ENCODE results near the gene EFNA3. TPM values are rescaled to one million over a fixed set of nuclear protein-coding genes. Genes with fewer than 3 reads are reported as not detected.

EFNA3 gene
- total RNA-seq, 1 experiment from 2014 or later = 12.5 TPM

DNA sequence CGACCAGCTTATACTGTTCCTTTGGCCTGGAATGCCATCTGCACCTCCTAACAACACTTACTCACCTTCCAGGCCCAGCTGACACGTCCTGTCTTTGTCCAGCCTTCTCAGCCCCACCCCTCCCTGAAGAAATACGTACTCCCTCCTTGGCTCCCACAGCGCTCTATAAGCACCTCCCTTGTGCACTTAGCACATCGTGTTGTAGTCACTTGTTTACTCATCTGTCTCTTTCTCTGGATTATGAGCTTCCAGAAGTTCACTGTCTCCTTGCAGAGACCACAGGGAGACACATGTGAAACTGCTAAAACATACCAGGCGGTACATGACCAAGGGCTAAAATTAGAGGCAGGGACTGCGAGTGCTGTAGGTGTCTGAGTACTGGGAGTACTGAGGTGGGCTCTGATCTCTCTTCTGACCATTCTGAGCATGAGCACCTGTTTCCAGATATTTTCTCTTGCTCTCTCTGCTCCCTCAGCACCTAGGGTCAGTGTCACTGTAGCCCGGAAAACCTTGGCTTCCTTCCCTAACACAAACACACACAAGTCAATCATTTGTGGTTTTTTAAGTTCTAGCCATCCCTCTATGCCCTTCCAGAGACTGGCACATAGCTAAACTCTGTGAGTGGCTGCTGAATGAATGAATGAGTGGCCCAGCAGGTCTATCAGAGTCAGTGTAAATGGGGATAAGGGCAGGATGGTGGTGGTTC lies 39.9 kb upstream of the EFNA3 start:
- ChIA-PET POLR2A (no interaction called here), CTCF (interaction anchor here (1.5 to 5.5 kb wide), 3 partner anchors 12 to 46 kb away, joined by 6 to 27 read pairs (median 20); partner anchors contain the start of gene ADAM15)
- Mint-ChIP-seq H3K4me1 (no peaks in the 10 kb centered on the region; the same call in 1 of the 2 replicates), H3K27me3 (ENCODE audit: low read depth) (peaks cover 10% of the 10 kb centered on the region), H3K9me3 (no peaks in the 10 kb centered on the region), H3K4me3 (no peak overlapping the region), H3K36me3 (no peaks in the 10 kb centered on the region), H3K27ac (no peak overlapping the region)
- TF ChIP-seq SMAD4 (CRISPR knock-in tag; IDR thresholded peaks at IDR 0.05) (no peak), EMX1 (CRISPR knock-in tag; IDR thresholded peaks at IDR 0.05) (no peak), CREM (CRISPR knock-in tag; IDR thresholded peaks at IDR 0.05) (no peak), ZNF423 (CRISPR knock-in tag; IDR thresholded peaks at IDR 0.05) (no peak), TEAD1 (CRISPR knock-in tag; IDR thresholded peaks at IDR 0.05) (no peak), TCF7 (CRISPR knock-in tag; IDR thresholded peaks at IDR 0.05; ENCODE audit: low read depth) (no peak), RORB (CRISPR knock-in tag; IDR thresholded peaks at IDR 0.05) (no peak), JUN (CRISPR knock-in tag; IDR thresholded peaks at IDR 0.05) (no peak), ZNF219 (CRISPR knock-in tag; IDR thresholded peaks at IDR 0.05; ENCODE audit: borderline replicate concordance) (no peak), FOXJ3 (CRISPR knock-in tag; IDR thresholded peaks at IDR 0.05; ENCODE audit: borderline replicate concordance) (no peak), RELA (CRISPR knock-in tag; IDR thresholded peaks at IDR 0.05; ENCODE audit: borderline replicate concordance) (no peak), ZNF138 (CRISPR knock-in tag; conservative IDR thresholded peaks at IDR 0.05) (no peak), CBFB (CRISPR knock-in tag; IDR thresholded peaks at IDR 0.05; ENCODE audit: low read depth) (no peak), MXD4 (CRISPR knock-in tag; IDR thresholded peaks at IDR 0.05; ENCODE audit: borderline replicate concordance) (no peak)
- TF ChIP-seq, protein P1, sequence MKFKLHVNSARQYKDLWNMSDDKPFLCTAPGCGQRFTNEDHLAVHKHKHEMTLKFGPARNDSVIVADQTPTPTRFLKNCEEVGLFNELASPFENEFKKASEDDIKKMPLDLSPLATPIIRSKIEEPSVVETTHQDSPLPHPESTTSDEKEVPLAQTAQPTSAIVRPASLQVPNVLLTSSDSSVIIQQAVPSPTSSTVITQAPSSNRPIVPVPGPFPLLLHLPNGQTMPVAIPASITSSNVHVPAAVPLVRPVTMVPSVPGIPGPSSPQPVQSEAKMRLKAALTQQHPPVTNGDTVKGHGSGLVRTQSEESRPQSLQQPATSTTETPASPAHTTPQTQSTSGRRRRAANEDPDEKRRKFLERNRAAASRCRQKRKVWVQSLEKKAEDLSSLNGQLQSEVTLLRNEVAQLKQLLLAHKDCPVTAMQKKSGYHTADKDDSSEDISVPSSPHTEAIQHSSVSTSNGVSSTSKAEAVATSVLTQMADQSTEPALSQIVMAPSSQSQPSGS (CRISPR knock-in tag; IDR thresholded peaks at IDR 0.05; ENCODE audit: borderline replicate concordance, low read depth) = no peak
- TF ChIP-seq, protein P2, sequence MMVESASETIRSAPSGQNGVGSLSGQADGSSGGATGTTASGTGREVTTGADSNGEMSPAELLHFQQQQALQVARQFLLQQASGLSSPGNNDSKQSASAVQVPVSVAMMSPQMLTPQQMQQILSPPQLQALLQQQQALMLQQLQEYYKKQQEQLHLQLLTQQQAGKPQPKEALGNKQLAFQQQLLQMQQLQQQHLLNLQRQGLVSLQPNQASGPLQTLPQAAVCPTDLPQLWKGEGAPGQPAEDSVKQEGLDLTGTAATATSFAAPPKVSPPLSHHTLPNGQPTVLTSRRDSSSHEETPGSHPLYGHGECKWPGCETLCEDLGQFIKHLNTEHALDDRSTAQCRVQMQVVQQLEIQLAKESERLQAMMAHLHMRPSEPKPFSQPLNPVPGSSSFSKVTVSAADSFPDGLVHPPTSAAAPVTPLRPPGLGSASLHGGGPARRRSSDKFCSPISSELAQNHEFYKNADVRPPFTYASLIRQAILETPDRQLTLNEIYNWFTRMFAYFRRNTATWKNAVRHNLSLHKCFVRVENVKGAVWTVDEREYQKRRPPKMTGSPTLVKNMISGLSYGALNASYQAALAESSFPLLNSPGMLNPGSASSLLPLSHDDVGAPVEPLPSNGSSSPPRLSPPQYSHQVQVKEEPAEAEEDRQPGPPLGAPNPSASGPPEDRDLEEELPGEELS (CRISPR knock-in tag; IDR thresholded peaks at IDR 0.05) = no peak
- TF ChIP-seq, protein P3, sequence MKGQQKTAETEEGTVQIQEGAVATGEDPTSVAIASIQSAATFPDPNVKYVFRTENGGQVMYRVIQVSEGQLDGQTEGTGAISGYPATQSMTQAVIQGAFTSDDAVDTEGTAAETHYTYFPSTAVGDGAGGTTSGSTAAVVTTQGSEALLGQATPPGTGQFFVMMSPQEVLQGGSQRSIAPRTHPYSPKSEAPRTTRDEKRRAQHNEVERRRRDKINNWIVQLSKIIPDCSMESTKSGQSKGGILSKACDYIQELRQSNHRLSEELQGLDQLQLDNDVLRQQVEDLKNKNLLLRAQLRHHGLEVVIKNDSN (CRISPR knock-in tag; IDR thresholded peaks at IDR 0.05) = no peak
- TF ChIP-seq, protein P4, sequence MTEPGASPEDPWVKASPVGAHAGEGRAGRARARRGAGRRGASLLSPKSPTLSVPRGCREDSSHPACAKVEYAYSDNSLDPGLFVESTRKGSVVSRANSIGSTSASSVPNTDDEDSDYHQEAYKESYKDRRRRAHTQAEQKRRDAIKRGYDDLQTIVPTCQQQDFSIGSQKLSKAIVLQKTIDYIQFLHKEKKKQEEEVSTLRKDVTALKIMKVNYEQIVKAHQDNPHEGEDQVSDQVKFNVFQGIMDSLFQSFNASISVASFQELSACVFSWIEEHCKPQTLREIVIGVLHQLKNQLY (CRISPR knock-in tag; IDR thresholded peaks at IDR 0.05) = no peak
- TF ChIP-seq, protein P5, sequence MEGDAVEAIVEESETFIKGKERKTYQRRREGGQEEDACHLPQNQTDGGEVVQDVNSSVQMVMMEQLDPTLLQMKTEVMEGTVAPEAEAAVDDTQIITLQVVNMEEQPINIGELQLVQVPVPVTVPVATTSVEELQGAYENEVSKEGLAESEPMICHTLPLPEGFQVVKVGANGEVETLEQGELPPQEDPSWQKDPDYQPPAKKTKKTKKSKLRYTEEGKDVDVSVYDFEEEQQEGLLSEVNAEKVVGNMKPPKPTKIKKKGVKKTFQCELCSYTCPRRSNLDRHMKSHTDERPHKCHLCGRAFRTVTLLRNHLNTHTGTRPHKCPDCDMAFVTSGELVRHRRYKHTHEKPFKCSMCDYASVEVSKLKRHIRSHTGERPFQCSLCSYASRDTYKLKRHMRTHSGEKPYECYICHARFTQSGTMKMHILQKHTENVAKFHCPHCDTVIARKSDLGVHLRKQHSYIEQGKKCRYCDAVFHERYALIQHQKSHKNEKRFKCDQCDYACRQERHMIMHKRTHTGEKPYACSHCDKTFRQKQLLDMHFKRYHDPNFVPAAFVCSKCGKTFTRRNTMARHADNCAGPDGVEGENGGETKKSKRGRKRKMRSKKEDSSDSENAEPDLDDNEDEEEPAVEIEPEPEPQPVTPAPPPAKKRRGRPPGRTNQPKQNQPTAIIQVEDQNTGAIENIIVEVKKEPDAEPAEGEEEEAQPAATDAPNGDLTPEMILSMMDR (IDR thresholded peaks at IDR 0.05) = no peak
- TF ChIP-seq, protein P6, sequence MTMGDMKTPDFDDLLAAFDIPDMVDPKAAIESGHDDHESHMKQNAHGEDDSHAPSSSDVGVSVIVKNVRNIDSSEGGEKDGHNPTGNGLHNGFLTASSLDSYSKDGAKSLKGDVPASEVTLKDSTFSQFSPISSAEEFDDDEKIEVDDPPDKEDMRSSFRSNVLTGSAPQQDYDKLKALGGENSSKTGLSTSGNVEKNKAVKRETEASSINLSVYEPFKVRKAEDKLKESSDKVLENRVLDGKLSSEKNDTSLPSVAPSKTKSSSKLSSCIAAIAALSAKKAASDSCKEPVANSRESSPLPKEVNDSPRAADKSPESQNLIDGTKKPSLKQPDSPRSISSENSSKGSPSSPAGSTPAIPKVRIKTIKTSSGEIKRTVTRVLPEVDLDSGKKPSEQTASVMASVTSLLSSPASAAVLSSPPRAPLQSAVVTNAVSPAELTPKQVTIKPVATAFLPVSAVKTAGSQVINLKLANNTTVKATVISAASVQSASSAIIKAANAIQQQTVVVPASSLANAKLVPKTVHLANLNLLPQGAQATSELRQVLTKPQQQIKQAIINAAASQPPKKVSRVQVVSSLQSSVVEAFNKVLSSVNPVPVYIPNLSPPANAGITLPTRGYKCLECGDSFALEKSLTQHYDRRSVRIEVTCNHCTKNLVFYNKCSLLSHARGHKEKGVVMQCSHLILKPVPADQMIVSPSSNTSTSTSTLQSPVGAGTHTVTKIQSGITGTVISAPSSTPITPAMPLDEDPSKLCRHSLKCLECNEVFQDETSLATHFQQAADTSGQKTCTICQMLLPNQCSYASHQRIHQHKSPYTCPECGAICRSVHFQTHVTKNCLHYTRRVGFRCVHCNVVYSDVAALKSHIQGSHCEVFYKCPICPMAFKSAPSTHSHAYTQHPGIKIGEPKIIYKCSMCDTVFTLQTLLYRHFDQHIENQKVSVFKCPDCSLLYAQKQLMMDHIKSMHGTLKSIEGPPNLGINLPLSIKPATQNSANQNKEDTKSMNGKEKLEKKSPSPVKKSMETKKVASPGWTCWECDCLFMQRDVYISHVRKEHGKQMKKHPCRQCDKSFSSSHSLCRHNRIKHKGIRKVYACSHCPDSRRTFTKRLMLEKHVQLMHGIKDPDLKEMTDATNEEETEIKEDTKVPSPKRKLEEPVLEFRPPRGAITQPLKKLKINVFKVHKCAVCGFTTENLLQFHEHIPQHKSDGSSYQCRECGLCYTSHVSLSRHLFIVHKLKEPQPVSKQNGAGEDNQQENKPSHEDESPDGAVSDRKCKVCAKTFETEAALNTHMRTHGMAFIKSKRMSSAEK (CRISPR knock-in tag; IDR thresholded peaks at IDR 0.05; ENCODE audit: borderline replicate concordance) = no peak
- no peak for ATAC-seq
- DNase-seq (ENCODE audit: low spot score) = no peak
